ENCODE data around the gene COL4A3. TPM values are rescaled to one million over a fixed set of nuclear protein-coding genes. Genes with fewer than 3 reads are reported as not detected.

COL4A3 gene
- total and polyA plus RNA-seq, 4 experiments from 2014 or later, result 0.03 TPM; not detected in 3

DNA sequence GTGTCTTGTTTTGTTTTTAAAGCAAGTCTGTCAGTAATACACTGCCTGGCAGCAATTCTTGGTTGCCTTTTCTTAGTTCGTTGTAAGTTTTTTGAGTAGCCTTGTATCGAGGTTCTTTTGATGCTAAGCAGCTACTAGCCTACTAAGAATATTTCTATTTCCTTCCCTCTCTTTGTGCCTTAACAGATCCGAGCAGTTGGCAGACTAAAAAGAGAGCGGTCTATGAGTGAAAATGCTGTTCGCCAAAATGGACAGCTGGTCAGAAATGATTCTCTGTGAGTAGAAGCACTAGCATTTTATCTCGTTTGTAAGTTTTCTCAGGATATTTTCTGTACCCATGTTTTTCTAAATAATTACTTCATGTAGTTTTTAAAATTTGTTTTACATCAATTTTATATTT is 175.7 kb downstream of the COL4A3 start:
- POLR2A ChIA-PET (ENCODE audit: partially characterized antibody), result no interaction called here
- H3K36me3 Mint-ChIP-seq, result peaks cover 40 to 53% of the 10 kb centered on the region in 2 donors

DNA sequence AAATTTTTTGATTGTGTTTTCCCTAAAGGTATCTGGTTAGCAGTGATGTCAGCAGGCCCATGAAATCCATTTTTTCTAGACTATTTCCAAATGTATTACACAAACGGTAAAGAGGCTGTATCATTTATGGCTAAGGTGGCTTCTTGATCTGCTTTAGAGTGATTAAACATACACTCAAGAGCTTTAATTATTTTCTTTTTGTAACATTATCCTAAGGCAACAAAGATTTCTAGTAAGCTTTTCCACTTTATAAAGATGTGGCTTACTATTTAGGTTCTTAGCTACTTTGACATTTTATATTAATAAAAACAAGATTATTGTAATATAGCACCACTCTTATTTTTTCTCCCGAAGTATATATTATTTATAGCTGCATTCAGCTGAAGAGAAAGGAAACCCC is 177.1 kb downstream of the COL4A3 start:
- ChIA-PET POLR2A (ENCODE audit: partially characterized antibody) (no interaction called here), CTCF (ENCODE audit: partially characterized antibody) (interaction anchor here (0.7 kb wide), 1 partner anchor 147 kb away, joined by 3 read pairs; no protein-coding TSS in a partner anchor)
- H3K9me3 ChIP-seq (ENCODE audit: control insufficient read depth in 1 of 2, low read length in 2 of 2), result no peaks in the 10 kb centered on the region
- H3K27me3 ChIP-seq (ENCODE audit: insufficient read depth, low read length), result no peaks in the 10 kb centered on the region
- H3K4me3 ChIP-seq (ENCODE audit: low read length in 2 of 2), result no peak overlapping the region
- Mint-ChIP-seq H3K27ac (no peak overlapping the region), H3K4me1 (peaks cover 0 to 3% (median 0%) of the 10 kb centered on the region in 4 donors), H3K9me3 (no peaks in the 10 kb centered on the region), H3K27me3 (no peaks in the 10 kb centered on the region), H3K4me3 (no peak overlapping the region), H3K36me3 (peaks cover 31 to 52% of the 10 kb centered on the region in 2 donors)
- intact Hi-C loops (cut with micrococcal nuclease), result no loop called here
- DNase-seq, result no peak
- peaks cover under 1% of the 10 kb centered on the region for H3K36me3 ChIP-seq (ENCODE audit: insufficient read depth, low read length)
- no peaks in the 10 kb centered on the region for H3K4me1 ChIP-seq (ENCODE audit: insufficient read depth, low read length)
- no peak overlapping the region for H3K27ac ChIP-seq (ENCODE audit: low read depth, low read length)

More for the DNA sequence above, 175.7 kb downstream of the COL4A3 start:
- H3K4me1 Mint-ChIP-seq, result peaks cover 0 to 3% (median 0%) of the 10 kb centered on the region in 4 donors
- no peaks in the 10 kb centered on the region for H3K9me3 Mint-ChIP-seq
- no peak overlapping the region for H3K4me3 ChIP-seq (ENCODE audit: low read length in 2 of 2)
- intact Hi-C loops (cut with micrococcal nuclease), result no loop called here
- no peaks in the 10 kb centered on the region for H3K4me1 ChIP-seq (ENCODE audit: insufficient read depth, low read length)
- H3K27ac Mint-ChIP-seq, result no peak overlapping the region
- peaks cover 10% of the 10 kb centered on the region for H3K36me3 ChIP-seq (ENCODE audit: insufficient read depth, low read length)
- H3K27me3 ChIP-seq (ENCODE audit: insufficient read depth, low read length), result no peaks in the 10 kb centered on the region
- no peaks in the 10 kb centered on the region for H3K27me3 Mint-ChIP-seq
- no peak for DNase-seq
- CTCF ChIA-PET (ENCODE audit: partially characterized antibody), result interaction anchor here (1.8 kb wide), 1 partner anchor 12 kb away, joined by 5 read pairs; no protein-coding TSS in a partner anchor
- H3K9me3 ChIP-seq (ENCODE audit: control insufficient read depth in 1 of 2, low read length in 2 of 2), result no peaks in the 10 kb centered on the region
- H3K27ac ChIP-seq (ENCODE audit: low read depth, low read length), result no peak overlapping the region
- no peak overlapping the region for H3K4me3 Mint-ChIP-seq

- no peaks in the 10 kb centered on the region for H3K9me3 Mint-ChIP-seq
- intact Hi-C loops (cut with micrococcal nuclease), result no loop called here
- H3K4me1 ChIP-seq (ENCODE audit: insufficient read depth, low read length), result no peaks in the 10 kb centered on the region
- ChIA-PET POLR2A (ENCODE audit: partially characterized antibody) (no interaction called here), CTCF (ENCODE audit: partially characterized antibody) (no interaction called here)
- no peaks in the 10 kb centered on the region for H3K27me3 Mint-ChIP-seq
- peaks cover 0 to 2% (median 0%) of the 10 kb centered on the region in 4 donors for H3K4me1 Mint-ChIP-seq
- H3K27ac Mint-ChIP-seq, result no peak overlapping the region
- H3K27ac ChIP-seq (ENCODE audit: low read depth, low read length), result no peak overlapping the region
- H3K4me3 Mint-ChIP-seq, result no peak overlapping the region
- no peak for DNase-seq
- peaks cover 30 to 63% of the 10 kb centered on the region in 2 donors for H3K36me3 Mint-ChIP-seq
- no peak overlapping the region for H3K4me3 ChIP-seq (ENCODE audit: low read length in 2 of 2)
- peaks cover 6% of the 10 kb centered on the region for H3K36me3 ChIP-seq (ENCODE audit: insufficient read depth, low read length)
- no peaks in the 10 kb centered on the region for H3K27me3 ChIP-seq (ENCODE audit: insufficient read depth, low read length)
- H3K9me3 ChIP-seq (ENCODE audit: control insufficient read depth in 1 of 2, low read length in 2 of 2), result no peaks in the 10 kb centered on the region
These were observed 179.8 kb downstream of the COL4A3 start for GRCh38 chr2:227344231-227344630.

GRCh38 chr2:227347117-227347516 is 182.7 kb downstream of the COL4A3 start:
- H3K27me3 ChIP-seq (ENCODE audit: insufficient read depth, low read length), result no peaks in the 10 kb centered on the region
- POLR2A ChIA-PET (ENCODE audit: partially characterized antibody), result no interaction called here
- H3K4me3 Mint-ChIP-seq, result no peak overlapping the region
- intact Hi-C loops (cut with micrococcal nuclease), result no loop called here
- no peaks in the 10 kb centered on the region for H3K9me3 Mint-ChIP-seq
- peaks cover 21 to 48% of the 10 kb centered on the region in 2 donors for H3K36me3 Mint-ChIP-seq
- H3K27ac Mint-ChIP-seq, result no peak overlapping the region
- no peaks in the 10 kb centered on the region for H3K27me3 Mint-ChIP-seq
- H3K4me1 ChIP-seq (ENCODE audit: insufficient read depth, low read length), result no peaks in the 10 kb centered on the region
- CTCF ChIA-PET (ENCODE audit: partially characterized antibody), result no interaction called here
- H3K36me3 ChIP-seq (ENCODE audit: insufficient read depth, low read length), result peaks cover 6% of the 10 kb centered on the region
- H3K27ac ChIP-seq (ENCODE audit: low read depth, low read length), result no peak overlapping the region
- no peak for DNase-seq
- no peak overlapping the region for H3K4me3 ChIP-seq (ENCODE audit: low read length in 2 of 2)
- peaks cover 0 to 4% (median 0%) of the 10 kb centered on the region in 4 donors for H3K4me1 Mint-ChIP-seq
- no peaks in the 10 kb centered on the region for H3K9me3 ChIP-seq (ENCODE audit: control insufficient read depth in 1 of 2, low read length in 2 of 2)

GRCh38 chr2:227348324-227348723 is 183.9 kb downstream of the COL4A3 start:
- peaks cover 14 to 40% of the 10 kb centered on the region in 2 donors for H3K36me3 Mint-ChIP-seq
- no peak overlapping the region for H3K27ac ChIP-seq (ENCODE audit: low read depth, low read length)
- H3K4me3 Mint-ChIP-seq, result no peak overlapping the region
- H3K4me1 ChIP-seq (ENCODE audit: insufficient read depth, low read length), result no peaks in the 10 kb centered on the region
- intact Hi-C loops (cut with micrococcal nuclease), result no loop called here
- ChIA-PET POLR2A (ENCODE audit: partially characterized antibody) (interaction anchor here (2.5 kb wide), 1 partner anchor 23 kb away, joined by 7 read pairs; the partner anchor contains the start of gene MFF), CTCF (ENCODE audit: partially characterized antibody) (interaction anchor here (0.7 kb wide), 1 partner anchor 110 kb away, joined by 3 read pairs; no protein-coding TSS in a partner anchor)
- H3K9me3 Mint-ChIP-seq, result no peaks in the 10 kb centered on the region
- DNase-seq, result no peak
- H3K27me3 Mint-ChIP-seq, result no peaks in the 10 kb centered on the region
- peak overlapping the region in 1 of 7 donors; percentile 45 for H3K27ac Mint-ChIP-seq
- no peaks in the 10 kb centered on the region for H3K9me3 ChIP-seq (ENCODE audit: control insufficient read depth in 1 of 2, low read length in 2 of 2)
- no peaks in the 10 kb centered on the region for H3K27me3 ChIP-seq (ENCODE audit: insufficient read depth, low read length)
- H3K4me1 Mint-ChIP-seq, result peaks cover 0 to 4% (median 0%) of the 10 kb centered on the region in 4 donors
- H3K36me3 ChIP-seq (ENCODE audit: insufficient read depth, low read length), result peaks cover 6% of the 10 kb centered on the region
- H3K4me3 ChIP-seq (ENCODE audit: low read length in 2 of 2), result no peak overlapping the region

DNA sequence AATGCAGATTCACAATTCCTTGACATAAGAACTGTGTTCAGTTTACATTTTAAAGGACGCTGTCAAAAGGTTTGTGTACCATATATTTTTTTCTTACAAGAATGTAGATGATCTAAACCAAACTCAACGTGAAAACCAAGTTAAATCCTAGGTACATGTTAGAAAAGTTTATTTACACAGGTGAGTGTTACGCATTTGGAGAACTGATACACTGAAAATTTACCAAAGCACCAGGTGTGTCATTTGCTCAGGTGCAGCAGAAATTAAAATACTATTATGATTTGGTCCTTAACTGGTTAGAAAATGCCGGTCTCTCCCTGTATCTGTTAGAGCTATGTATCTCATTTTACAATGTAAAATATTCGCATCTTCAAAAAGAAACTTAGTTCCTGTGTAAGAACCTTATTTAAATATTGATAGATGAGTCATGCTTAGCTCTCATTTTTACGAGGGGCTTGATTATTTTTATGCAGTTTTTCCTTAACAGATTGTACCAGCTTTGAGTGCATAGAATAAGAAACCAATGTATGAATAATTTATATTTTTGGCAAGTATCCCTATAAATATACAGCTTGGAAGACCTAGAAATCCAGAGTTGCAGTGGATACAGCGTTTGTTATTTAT is 185.7 kb downstream of the COL4A3 start:
- H3K4me3 ChIP-seq (ENCODE audit: low read length in 2 of 2), result no peak overlapping the region
- no peak overlapping the region for H3K27ac Mint-ChIP-seq
- peaks cover 18 to 40% of the 10 kb centered on the region in 2 donors for H3K36me3 Mint-ChIP-seq
- H3K4me1 ChIP-seq (ENCODE audit: insufficient read depth, low read length), result no peaks in the 10 kb centered on the region
- H3K4me1 Mint-ChIP-seq, result peaks cover 0 to 4% (median 0%) of the 10 kb centered on the region in 4 donors
- DNase-seq, result no peak
- no peaks in the 10 kb centered on the region for H3K27me3 Mint-ChIP-seq
- no peaks in the 10 kb centered on the region for H3K9me3 ChIP-seq (ENCODE audit: control insufficient read depth in 1 of 2, low read length in 2 of 2)
- CTCF ChIA-PET (ENCODE audit: partially characterized antibody), result no interaction called here
- H3K27me3 ChIP-seq (ENCODE audit: insufficient read depth, low read length), result no peaks in the 10 kb centered on the region
- no peak overlapping the region for H3K4me3 Mint-ChIP-seq
- POLR2A ChIA-PET (ENCODE audit: partially characterized antibody), result interaction anchor here (0.6 to 2.5 kb wide), 2 partner anchors 25 to 39 kb away, joined by 3 to 7 read pairs; partner anchors contain the start of gene MFF
- H3K9me3 Mint-ChIP-seq, result no peaks in the 10 kb centered on the region
- intact Hi-C loops (cut with micrococcal nuclease), result no loop called here
- H3K27ac ChIP-seq (ENCODE audit: low read depth, low read length), result no peak overlapping the region
- H3K36me3 ChIP-seq (ENCODE audit: insufficient read depth, low read length), result peaks cover 6% of the 10 kb centered on the region

DNA sequence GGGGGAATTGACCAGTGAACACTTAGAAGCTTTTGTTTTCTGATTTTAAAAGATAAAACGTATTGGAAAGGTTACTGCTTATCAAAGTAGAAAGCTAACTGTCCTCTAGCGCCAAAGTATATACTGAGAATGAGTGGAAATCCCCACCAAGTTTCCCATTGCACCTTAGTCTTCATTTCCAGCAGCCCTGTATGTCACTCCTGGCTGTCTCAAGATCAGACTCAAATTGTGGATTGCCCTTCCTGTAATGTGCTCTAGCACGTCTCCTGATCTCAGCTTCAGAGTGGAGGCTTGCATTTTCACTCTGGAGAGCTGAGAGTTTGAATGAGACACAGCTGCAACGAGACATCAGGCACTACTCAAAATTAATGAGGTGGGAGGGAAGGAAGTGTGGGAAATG is 187.2 kb downstream of the COL4A3 start:
- POLR2A ChIA-PET (ENCODE audit: partially characterized antibody), result no interaction called here
- CTCF ChIA-PET (ENCODE audit: partially characterized antibody), result no interaction called here
- Histone ChIP-seq H3K9me3 (ENCODE audit: control insufficient read depth in 1 of 2, low read length in 2 of 2) (no peaks in the 10 kb centered on the region), H3K27me3 (ENCODE audit: insufficient read depth, low read length) (no peaks in the 10 kb centered on the region), H3K4me1 (ENCODE audit: insufficient read depth, low read length) (no peaks in the 10 kb centered on the region), H3K4me3 (ENCODE audit: low read length in 2 of 2) (no peak overlapping the region), H3K27ac (ENCODE audit: low read depth, low read length) (no peak overlapping the region), H3K36me3 (ENCODE audit: insufficient read depth, low read length) (peaks cover 17% of the 10 kb centered on the region)
- Mint-ChIP-seq H3K36me3 (peaks cover 18 to 40% of the 10 kb centered on the region in 2 donors), H3K27ac (peak overlapping the region in 4 of 7 donors; percentile 2 to 76 (median 26)), H3K27me3 (no peaks in the 10 kb centered on the region), H3K4me3 (no peak overlapping the region), H3K4me1 (peaks cover 0 to 4% (median 0%) of the 10 kb centered on the region in 4 donors), H3K9me3 (no peaks in the 10 kb centered on the region)
- no peak for DNase-seq
- intact Hi-C loops (cut with micrococcal nuclease), result no loop called here
